K562 (cell line): ENCODE measurements around the gene MMP24. TPM values are rescaled to one million over a fixed set of nuclear protein-coding genes. Genes with fewer than 3 reads are reported as not detected.

Source experiments
- ARID4B ChIP-seq: sonication (generic); formaldehyde crosslinking; IDR thresholded peaks from 2 replicates; pipeline ENCODE4 v1.8.0; 2022; ENCODE audit warnings: mild to moderate bottlenecking, missing genetic modification reagents
- ATF7 ChIP-seq: fragments of 450-650 bp; IDR thresholded peaks from 2 replicates; pipeline ENCODE4 v1.7.1; 2014; ENCODE audit warnings: mild to moderate bottlenecking, moderate library complexity
- C11orf30 ChIP-seq: fragments of 450-650 bp; IDR thresholded peaks from 2 replicates; pipeline ENCODE4 v1.6.1; 2016; ENCODE audit warnings: low read depth, mild to moderate bottlenecking
- CREB3L1 ChIP-seq: fragments of 450-650 bp; IDR thresholded peaks from 2 replicates; pipeline ENCODE4 v1.6.1; 2014; ENCODE audit warnings: low read depth, mild to moderate bottlenecking, moderate library complexity, borderline replicate concordance
- CTBP1 ChIP-seq: fragments of 450-650 bp; IDR thresholded peaks from 2 replicates; pipeline ENCODE4 v1.6.1; 2016; ENCODE audit warnings: borderline replicate concordance
- ESRRB ChIP-seq: fragments of 250-450 bp; sonication (Bioruptor Pico); IDR thresholded peaks from 2 replicates; pipeline ENCODE4 v1.5.0; 2020; ENCODE audit warnings: mild to moderate bottlenecking, moderate library complexity, borderline replicate concordance
- MAFK ChIP-seq: IDR thresholded peaks from 2 replicates; pipeline ENCODE4 v1.6.1; 2011; ENCODE audit warnings: low read length, improper control_type of control experiment
- SMARCA4 ChIP-seq: fragments of 450-650 bp; IDR thresholded peaks from 2 replicates; pipeline ENCODE4 v1.6.1; 2016
- TSC22D4 ChIP-seq: fragments of 450-650 bp; IDR thresholded peaks from 2 replicates; pipeline ENCODE4 v1.6.1; 2016; ENCODE audit warnings: missing genetic modification characterization, missing biosample characterization, control low read depth
- polyA plus RNA-seq, 8 experiments: library from polyadenylated mRNA; depleted of rRNA in 4 of 8; stranded (reverse) in 5 of 8; unstranded in 3 of 8; fragments of >200 nt; fragmentation: Nextera tagmentation in 2 of 8; fragmentation: Illumina TruSeq in 1 of 8; extraction: Ambion mirVana in 2 of 8; extraction: Trizol in 1 of 8; gene quantifications; 2 replicates each; pipeline versions ENCODE4 v1.2.1 to v1.2.3, GENCODE V29; 2011 to 2014; ENCODE audit warnings: inconsistent platforms in 1 of 8, missing spikeins in 1 of 8
- total RNA-seq, 7 experiments: library from RNA; depleted of rRNA in 6 of 7; stranded (reverse); fragments of >200 nt in 6 of 7; fragmentation: Illumina TruSeq in 2 of 7; extraction: Trizol in 2 of 7; gene quantifications; 2 replicates each; pipeline versions ENCODE4 v1.2.1 to v1.2.3, GENCODE V29; 2011 to 2021; ENCODE audit warnings: low replicate concordance in 1 of 7
- TF ChIP-seq, protein P1 (sequence below): fragments of 450-650 bp; conservative IDR thresholded peaks from 2 replicates; pipeline ENCODE4 v1.6.1; 2016; ENCODE audit warnings: missing genetic modification characterization, low read depth, mild to moderate bottlenecking, missing compliant biosample characterization, moderate library complexity
- TF ChIP-seq, protein P2 (sequence below): fragments of 250-450 bp; sonication (Bioruptor Pico); IDR thresholded peaks from 2 replicates; pipeline ENCODE4 v1.4.0; 2020; ENCODE audit warnings: mild to moderate bottlenecking, moderate library complexity
- TF ChIP-seq, protein P3 (sequence below): fragments of 250-450 bp; sonication (Bioruptor Pico); IDR thresholded peaks from 2 replicates; pipeline ENCODE4 v1.4.0; 2020

MMP24 gene
- total and polyA plus RNA-seq, 9 of the 15 experiments (the other 6 are each of a cell fraction or from before 2014, with no cell fraction given): 0.03 to 0.07 (median 0.03) TPM; not detected in 6

DNA sequence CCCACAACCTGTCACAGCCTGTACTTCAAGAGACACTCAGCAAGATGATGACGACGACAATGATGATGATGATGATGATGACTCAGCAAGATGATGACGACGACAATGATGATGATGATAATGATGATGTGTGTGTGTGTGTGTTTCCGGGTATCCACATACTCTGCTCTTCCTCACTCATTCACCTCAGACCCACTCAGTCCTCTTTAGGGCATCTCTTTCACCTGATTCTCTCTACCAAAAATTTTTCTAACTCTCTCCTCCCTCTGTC is 59.3 kb downstream of the MMP24 start (continued):
- TF ChIP-seq ARID4B (no peak), ATF7 (peak; percentile 76), CREB3L1 (no peak), ESRRB (CRISPR knock-in tag) (no peak), CTBP1 (peak; percentile 64; the same call in 1 of the 2 replicates), MAFK (peak; percentile 98), TSC22D4 (tag) (no peak), SMARCA4 (peak; percentile 78), C11orf30 (peak; percentile 100)
- TF ChIP-seq, protein P1, sequence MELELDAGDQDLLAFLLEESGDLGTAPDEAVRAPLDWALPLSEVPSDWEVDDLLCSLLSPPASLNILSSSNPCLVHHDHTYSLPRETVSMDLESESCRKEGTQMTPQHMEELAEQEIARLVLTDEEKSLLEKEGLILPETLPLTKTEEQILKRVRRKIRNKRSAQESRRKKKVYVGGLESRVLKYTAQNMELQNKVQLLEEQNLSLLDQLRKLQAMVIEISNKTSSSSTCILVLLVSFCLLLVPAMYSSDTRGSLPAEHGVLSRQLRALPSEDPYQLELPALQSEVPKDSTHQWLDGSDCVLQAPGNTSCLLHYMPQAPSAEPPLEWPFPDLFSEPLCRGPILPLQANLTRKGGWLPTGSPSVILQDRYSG (tag): no peak
- TF ChIP-seq, protein P2, sequence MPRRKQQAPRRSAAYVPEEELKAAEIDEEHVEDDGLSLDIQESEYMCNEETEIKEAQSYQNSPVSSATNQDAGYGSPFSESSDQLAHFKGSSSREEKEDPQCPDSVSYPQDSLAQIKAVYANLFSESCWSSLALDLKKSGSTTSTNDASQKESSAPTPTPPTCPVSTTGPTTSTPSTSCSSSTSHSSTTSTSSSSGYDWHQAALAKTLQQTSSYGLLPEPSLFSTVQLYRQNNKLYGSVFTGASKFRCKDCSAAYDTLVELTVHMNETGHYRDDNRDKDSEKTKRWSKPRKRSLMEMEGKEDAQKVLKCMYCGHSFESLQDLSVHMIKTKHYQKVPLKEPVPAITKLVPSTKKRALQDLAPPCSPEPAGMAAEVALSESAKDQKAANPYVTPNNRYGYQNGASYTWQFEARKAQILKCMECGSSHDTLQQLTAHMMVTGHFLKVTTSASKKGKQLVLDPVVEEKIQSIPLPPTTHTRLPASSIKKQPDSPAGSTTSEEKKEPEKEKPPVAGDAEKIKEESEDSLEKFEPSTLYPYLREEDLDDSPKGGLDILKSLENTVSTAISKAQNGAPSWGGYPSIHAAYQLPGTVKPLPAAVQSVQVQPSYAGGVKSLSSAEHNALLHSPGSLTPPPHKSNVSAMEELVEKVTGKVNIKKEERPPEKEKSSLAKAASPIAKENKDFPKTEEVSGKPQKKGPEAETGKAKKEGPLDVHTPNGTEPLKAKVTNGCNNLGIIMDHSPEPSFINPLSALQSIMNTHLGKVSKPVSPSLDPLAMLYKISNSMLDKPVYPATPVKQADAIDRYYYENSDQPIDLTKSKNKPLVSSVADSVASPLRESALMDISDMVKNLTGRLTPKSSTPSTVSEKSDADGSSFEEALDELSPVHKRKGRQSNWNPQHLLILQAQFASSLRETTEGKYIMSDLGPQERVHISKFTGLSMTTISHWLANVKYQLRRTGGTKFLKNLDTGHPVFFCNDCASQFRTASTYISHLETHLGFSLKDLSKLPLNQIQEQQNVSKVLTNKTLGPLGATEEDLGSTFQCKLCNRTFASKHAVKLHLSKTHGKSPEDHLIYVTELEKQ (CRISPR knock-in tag): no peak
- TF ChIP-seq, protein P3, sequence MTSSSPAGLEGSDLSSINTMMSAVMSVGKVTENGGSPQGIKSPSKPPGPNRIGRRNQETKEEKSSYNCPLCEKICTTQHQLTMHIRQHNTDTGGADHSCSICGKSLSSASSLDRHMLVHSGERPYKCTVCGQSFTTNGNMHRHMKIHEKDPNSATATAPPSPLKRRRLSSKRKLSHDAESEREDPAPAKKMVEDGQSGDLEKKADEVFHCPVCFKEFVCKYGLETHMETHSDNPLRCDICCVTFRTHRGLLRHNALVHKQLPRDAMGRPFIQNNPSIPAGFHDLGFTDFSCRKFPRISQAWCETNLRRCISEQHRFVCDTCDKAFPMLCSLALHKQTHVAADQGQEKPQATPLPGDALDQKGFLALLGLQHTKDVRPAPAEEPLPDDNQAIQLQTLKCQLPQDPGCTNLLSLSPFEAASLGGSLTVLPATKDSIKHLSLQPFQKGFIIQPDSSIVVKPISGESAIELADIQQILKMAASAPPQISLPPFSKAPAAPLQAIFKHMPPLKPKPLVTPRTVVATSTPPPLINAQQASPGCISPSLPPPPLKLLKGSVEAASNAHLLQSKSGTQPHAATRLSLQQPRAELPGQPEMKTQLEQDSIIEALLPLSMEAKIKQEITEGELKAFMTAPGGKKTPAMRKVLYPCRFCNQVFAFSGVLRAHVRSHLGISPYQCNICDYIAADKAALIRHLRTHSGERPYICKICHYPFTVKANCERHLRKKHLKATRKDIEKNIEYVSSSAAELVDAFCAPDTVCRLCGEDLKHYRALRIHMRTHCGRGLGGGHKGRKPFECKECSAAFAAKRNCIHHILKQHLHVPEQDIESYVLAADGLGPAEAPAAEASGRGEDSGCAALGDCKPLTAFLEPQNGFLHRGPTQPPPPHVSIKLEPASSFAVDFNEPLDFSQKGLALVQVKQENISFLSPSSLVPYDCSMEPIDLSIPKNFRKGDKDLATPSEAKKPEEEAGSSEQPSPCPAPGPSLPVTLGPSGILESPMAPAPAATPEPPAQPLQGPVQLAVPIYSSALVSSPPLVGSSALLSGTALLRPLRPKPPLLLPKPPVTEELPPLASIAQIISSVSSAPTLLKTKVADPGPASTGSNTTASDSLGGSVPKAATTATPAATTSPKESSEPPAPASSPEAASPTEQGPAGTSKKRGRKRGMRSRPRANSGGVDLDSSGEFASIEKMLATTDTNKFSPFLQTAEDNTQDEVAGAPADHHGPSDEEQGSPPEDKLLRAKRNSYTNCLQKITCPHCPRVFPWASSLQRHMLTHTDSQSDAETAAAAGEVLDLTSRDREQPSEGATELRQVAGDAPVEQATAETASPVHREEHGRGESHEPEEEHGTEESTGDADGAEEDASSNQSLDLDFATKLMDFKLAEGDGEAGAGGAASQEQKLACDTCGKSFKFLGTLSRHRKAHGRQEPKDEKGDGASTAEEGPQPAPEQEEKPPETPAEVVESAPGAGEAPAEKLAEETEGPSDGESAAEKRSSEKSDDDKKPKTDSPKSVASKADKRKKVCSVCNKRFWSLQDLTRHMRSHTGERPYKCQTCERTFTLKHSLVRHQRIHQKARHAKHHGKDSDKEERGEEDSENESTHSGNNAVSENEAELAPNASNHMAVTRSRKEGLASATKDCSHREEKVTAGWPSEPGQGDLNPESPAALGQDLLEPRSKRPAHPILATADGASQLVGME (CRISPR knock-in tag): no peak
